NB4 (cell line): ENCODE data around the gene MRPS26.
"Not testable (repeated sequence)": the region's sequence is repeated elsewhere in the genome, so short reads cannot be mapped to it uniquely, and the experiment has no call there.

Source experiments
- DNase-seq: peaks from one replicate; pipeline ENCODE4 v3.0.0; 2010; ENCODE audit warnings: low read depth
- H3K4me3 ChIP-seq: one replicate; pipeline ENCODE4 v1.5.1; 2011; ENCODE audit warnings: mild to moderate bottlenecking, low read depth, low read length, moderate library complexity
- MYC ChIP-seq: IDR thresholded peaks from 2 replicates; pipeline ENCODE4 v1.6.1; 2011; ENCODE audit warnings: low read depth, low read length
- POLR2A ChIP-seq: IDR thresholded peaks from 2 replicates; pipeline ENCODE4 v1.6.1; 2011; ENCODE audit warnings: mild to moderate bottlenecking; ENCODE audit not compliant: insufficient read length; ENCODE audit errors: extremely low read depth
- TF ChIP-seq, protein P1 (sequence below): IDR thresholded peaks from 2 replicates; pipeline ENCODE4 v1.6.1; 2011; ENCODE audit warnings: low read depth, low read length
- TF ChIP-seq, protein P2 (sequence below): IDR thresholded peaks from one replicate; pipeline ENCODE4 v1.5.1; 2012; ENCODE audit warnings: low read depth, low read length

MRPS26 gene

DNA sequence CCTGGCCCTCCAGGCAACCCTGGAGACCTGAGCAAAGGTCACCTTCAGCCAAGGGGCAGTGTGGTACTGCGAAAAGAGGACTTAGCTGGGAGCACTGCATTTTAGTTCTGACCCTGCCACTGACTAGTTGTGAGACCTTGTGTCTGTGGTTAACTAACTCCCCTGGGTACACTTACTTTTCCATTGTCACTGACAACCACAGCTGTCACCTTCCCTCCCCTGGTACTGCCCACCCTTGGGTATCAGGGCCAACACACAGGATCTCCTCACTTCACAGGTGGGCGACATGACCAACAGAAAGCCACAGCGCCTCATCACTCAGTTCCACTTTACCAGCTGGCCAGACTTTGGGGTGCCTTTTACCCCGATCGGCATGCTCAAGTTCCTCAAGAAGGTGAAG is 24.1 kb upstream of the MRPS26 start:
- H3K4me3 ChIP-seq = no peak overlapping the region
- DNase-seq = no peak
- TF ChIP-seq, protein P1, sequence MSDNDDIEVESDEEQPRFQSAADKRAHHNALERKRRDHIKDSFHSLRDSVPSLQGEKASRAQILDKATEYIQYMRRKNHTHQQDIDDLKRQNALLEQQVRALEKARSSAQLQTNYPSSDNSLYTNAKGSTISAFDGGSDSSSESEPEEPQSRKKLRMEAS = no peak
- TF ChIP-seq MYC (no peak), POLR2A (no peak)
- TF ChIP-seq, protein P2, sequence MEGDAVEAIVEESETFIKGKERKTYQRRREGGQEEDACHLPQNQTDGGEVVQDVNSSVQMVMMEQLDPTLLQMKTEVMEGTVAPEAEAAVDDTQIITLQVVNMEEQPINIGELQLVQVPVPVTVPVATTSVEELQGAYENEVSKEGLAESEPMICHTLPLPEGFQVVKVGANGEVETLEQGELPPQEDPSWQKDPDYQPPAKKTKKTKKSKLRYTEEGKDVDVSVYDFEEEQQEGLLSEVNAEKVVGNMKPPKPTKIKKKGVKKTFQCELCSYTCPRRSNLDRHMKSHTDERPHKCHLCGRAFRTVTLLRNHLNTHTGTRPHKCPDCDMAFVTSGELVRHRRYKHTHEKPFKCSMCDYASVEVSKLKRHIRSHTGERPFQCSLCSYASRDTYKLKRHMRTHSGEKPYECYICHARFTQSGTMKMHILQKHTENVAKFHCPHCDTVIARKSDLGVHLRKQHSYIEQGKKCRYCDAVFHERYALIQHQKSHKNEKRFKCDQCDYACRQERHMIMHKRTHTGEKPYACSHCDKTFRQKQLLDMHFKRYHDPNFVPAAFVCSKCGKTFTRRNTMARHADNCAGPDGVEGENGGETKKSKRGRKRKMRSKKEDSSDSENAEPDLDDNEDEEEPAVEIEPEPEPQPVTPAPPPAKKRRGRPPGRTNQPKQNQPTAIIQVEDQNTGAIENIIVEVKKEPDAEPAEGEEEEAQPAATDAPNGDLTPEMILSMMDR = no peak

DNA sequence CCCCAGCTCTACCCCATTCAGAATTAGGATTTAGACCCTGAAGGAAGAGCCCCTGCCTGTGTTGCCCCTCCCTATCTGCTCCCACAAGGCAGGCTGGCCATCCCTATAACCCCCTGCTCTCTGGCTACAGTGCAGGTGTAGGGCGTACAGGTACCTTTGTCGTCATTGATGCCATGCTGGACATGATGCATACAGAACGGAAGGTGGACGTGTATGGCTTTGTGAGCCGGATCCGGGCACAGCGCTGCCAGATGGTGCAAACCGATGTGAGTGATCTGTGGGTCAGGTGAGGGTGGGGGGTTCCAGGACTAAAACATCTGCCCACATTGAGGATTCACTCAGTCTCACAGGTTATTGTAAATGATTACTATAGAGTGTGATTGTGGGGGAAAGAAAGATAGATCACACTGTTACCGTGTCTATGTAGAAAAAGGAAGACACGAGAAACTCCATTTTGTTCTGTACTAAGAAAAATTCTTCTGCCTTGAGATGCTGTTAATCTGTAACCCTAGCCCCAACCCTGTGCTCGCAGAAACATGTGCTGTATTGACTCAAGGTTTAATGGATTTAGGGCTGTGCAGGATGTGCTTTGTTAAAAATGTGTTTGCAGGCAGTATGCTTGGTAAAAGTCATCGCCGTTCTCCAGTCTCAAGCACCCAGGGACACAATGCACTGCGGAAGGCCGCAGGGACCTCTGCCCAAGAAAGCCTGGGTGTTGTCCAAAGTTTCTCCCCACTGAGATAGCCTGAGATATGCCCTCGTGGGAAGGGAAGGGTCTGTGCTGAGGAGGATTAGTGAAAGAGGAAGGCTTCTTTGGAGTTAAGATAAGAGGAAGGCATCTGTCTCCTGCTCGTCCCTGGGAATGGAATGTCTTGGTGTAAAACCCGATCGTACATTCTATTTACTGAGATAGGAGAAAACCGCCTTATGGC is 23.0 kb upstream of the MRPS26 start:
- not testable (repeated sequence) for DNase-seq, H3K4me3 ChIP-seq

DNA sequence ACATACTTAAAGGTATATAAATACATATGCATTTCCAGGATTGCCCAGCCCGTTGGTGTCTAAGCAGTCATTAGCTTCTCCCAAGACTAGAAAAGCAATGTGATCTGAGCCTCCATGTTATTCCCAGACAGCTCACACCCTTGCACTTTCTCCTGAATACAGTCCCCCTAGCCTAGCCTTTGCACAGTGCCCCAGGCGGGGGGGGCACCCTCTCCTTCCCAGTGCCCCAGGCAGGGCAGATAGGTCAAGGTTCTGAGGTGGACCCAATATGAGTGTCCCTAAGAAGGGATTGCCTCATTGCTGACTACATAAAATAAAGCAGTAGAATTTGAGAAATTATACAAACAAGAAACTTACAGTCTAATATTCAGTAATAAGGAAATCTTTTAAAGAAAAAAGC is 17.9 kb upstream of the MRPS26 start:
- TF ChIP-seq, protein P1 = no peak
- TF ChIP-seq, protein P2 = no peak
- TF ChIP-seq POLR2A = no peak
- TF ChIP-seq MYC = no peak
- no peak for DNase-seq
- H3K4me3 ChIP-seq = no peak overlapping the region

DNA sequence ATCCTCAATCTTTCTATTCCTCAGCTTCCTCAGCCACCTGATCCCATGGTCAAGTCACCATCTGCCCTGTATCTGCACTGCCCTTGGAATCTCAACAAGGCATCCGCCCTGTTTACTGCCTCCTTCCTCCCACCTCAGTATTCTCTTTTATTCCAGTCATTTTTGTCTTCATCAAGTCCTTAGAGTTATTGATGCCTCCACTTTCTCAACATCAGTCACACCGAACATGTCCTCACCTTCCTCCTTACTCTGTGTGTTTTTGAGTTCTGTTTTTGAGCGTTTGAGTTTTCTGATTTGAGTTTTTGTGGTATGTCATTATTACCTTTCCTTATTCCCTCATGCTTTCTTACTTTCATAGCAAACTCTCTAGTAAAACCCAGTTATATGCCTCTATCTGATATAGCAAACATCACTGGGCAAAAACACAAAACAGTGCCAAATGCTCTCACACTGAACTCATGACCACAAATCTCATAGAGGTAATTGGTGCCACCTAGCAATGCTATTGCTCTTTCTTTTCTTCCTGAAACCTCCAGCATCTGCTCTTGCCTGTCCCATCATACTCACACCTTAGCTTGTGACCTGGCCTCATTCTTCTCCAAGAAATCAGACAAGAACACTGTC is 14.2 kb upstream of the MRPS26 start:
- DNase-seq = no peak
- H3K4me3 ChIP-seq = no peak overlapping the region
- TF ChIP-seq POLR2A (no peak), MYC (no peak)
- TF ChIP-seq, protein P1 = no peak

DNA sequence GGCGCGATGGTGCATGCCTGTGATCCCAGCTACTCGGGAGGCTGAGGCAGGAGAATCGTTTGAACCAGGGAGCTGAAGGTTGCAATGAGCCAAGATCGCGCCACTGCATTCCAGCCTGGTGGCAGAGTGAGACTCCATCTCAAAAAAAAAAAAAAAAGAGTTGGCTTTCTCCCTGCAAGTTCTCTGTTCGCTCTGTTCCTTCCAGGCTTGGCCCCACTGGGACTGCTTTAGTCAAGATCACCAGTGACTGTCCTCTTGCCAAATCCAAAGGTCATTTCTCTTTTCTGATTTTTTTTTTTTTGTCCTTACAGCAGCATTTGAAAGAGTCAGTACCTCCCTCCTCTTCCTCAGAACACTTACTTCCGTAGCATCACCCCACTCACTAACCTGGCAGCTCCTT is 13.2 kb upstream of the MRPS26 start:
- no peak for DNase-seq
- TF ChIP-seq, protein P1 = no peak
- TF ChIP-seq POLR2A = no peak
- TF ChIP-seq, protein P2 = no peak
- no peak for TF ChIP-seq MYC
- no peak overlapping the region for H3K4me3 ChIP-seq

DNA sequence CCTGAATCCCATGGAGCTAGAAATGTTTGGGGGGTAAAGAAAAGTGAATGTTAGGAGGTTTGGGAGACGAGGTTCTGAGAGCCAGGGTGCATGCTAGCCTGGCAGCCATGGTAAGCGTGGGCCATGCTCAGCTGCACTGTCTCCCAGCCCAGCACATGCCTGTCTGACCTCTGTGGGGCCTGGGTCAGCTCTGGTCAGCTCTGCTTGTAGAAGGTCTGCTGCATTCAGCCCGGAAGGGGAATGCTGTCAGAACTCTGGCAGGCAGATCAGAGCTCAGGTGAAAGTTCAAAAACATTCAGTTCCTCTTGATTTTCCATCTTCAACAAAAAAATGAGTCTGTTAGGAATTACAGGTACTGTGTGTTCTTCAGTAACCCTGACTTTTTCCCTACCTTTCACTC is 8.2 kb upstream of the MRPS26 start:
- DNase-seq = no peak
- no peak overlapping the region for H3K4me3 ChIP-seq
- TF ChIP-seq, protein P1 = no peak
- TF ChIP-seq, protein P2 = no peak
- TF ChIP-seq POLR2A = no peak
- TF ChIP-seq MYC = no peak
